BLaER1 treated with 17β-estradiol and CSF1 and Interleukin-3, amounts not matched to agents 10 nM and 100 nM (cell line): ENCODE data around the gene SLC38A6.
"Not testable (repeated sequence)": the region's sequence is repeated elsewhere in the genome, so short reads cannot be mapped to it uniquely, and the experiment has no call there.

Experiments
- H3K27ac ChIP-seq, 11 experiments: shearing (Covaris generic); formaldehyde crosslinking; 2 replicates each; pipeline ENCODE4 v1.8.1; 2022
- H3K27me3 ChIP-seq, 11 experiments: shearing (Covaris generic); formaldehyde crosslinking; 2 replicates each; pipeline ENCODE4 v1.8.1; 2022
- H3K36me3 ChIP-seq, 11 experiments: shearing (Covaris generic); formaldehyde crosslinking; 2 replicates each; pipeline ENCODE4 v1.8.1; 2022
- H3K4me1 ChIP-seq, 10 experiments: shearing (Covaris generic); formaldehyde crosslinking; 2 replicates each; pipeline ENCODE4 v1.8.1; 2022
- H3K4me2 ChIP-seq, 11 experiments: shearing (Covaris generic); formaldehyde crosslinking; 2 replicates each; pipeline ENCODE4 v1.8.1; 2022
- H3K4me3 ChIP-seq, 10 experiments: shearing (Covaris generic); formaldehyde crosslinking; 2 replicates each; pipeline ENCODE4 v1.8.1; 2022
- H3K9ac ChIP-seq, 11 experiments: shearing (Covaris generic); formaldehyde crosslinking; 2 replicates each; pipeline ENCODE4 v1.8.1; 2022
- H3K9me3 ChIP-seq, 11 experiments: shearing (Covaris generic); formaldehyde crosslinking; replicated peaks in 1 of 11; 2 replicates each; pipeline ENCODE4 v1.8.1; 2022
- H4K20me1 ChIP-seq, 11 experiments: shearing (Covaris generic); formaldehyde crosslinking; 2 replicates each; pipeline ENCODE4 v1.8.1; 2022
- Cebpa-rat ChIP-seq, 11 experiments: shearing (Covaris generic); IDR thresholded peaks; 2 replicates each; pipeline ENCODE4 v1.8.1; 2022

SLC38A6 gene

GRCh38 chr14:61091657-61092273, 110.7 kb downstream of the SLC38A6 start:
- TF ChIP-seq Cebpa-rat (IDR thresholded peaks at IDR 0.05): no peak
- no peak overlapping the region for H3K4me3 ChIP-seq
- no peaks in the 10 kb centered on the region for H3K4me1 ChIP-seq
- H3K27ac ChIP-seq: no peak overlapping the region
- H4K20me1 ChIP-seq: no peaks in the 10 kb centered on the region
- no peak overlapping the region for H3K4me2 ChIP-seq
- H3K36me3 ChIP-seq: no peaks in the 10 kb centered on the region
- H3K27me3 ChIP-seq: no peaks in the 10 kb centered on the region
- no peak overlapping the region for H3K9ac ChIP-seq
- H3K9me3 ChIP-seq: no peaks in the 10 kb centered on the region

GRCh38 chr14:61098096-61098495, 117.1 kb downstream of the SLC38A6 start:
- not testable (repeated sequence) for H3K4me2 ChIP-seq

GRCh38 chr14:61098721-61099120, 117.7 kb downstream of the SLC38A6 start:
- Histone ChIP-seq H3K27ac (no peak overlapping the region), H3K4me1 (peaks cover 0 to 42% (median 25%) of the 10 kb centered on the region in 10 experiments; a peak in 15 of 20 replicates)
- no peak for TF ChIP-seq Cebpa-rat (IDR thresholded peaks at IDR 0.05)

More at GRCh38 chr14:61098096-61098495, 117.1 kb downstream of the SLC38A6 start:
- H3K4me1 ChIP-seq: peaks cover 0 to 35% (median 20%) of the 10 kb centered on the region in 10 experiments; a peak in 15 of 20 replicates
- H3K27ac ChIP-seq, H3K4me3 ChIP-seq, H3K9ac ChIP-seq, H3K27me3 ChIP-seq, H3K36me3 ChIP-seq, H4K20me1 ChIP-seq: not testable (repeated sequence)
- peaks cover 0 to 20% (median 8%) of the 10 kb centered on the region in 11 experiments; a peak in 11 of 22 replicates for H3K9me3 ChIP-seq

GRCh38 chr14:61099216-61099835, 118.3 kb downstream of the SLC38A6 start:
- Histone ChIP-seq H3K4me1 (peaks cover 0 to 48% (median 31%) of the 10 kb centered on the region in 10 experiments; a peak in 15 of 20 replicates), H3K4me3 (no peak overlapping the region), H3K27ac (no peak overlapping the region; a peak in 1 of 22 replicates), H3K36me3 (peaks cover 0 to 8% (median 0%) of the 10 kb centered on the region in 11 experiments; a peak in 2 of 22 replicates), H3K4me2 (no peak overlapping the region; a peak in 1 of 22 replicates), H3K27me3 (no peaks in the 10 kb centered on the region), H4K20me1 (no peaks in the 10 kb centered on the region), H3K9me3 (peaks cover 0 to 23% (median 8%) of the 10 kb centered on the region in 11 experiments; a peak in 11 of 22 replicates), H3K9ac (no peak overlapping the region)
- no peak for TF ChIP-seq Cebpa-rat (IDR thresholded peaks at IDR 0.05)

More at GRCh38 chr14:61098721-61099120, 117.7 kb downstream of the SLC38A6 start:
- no peaks in the 10 kb centered on the region for H3K27me3 ChIP-seq
- H3K9me3 ChIP-seq: peaks cover 0 to 23% (median 8%) of the 10 kb centered on the region in 11 experiments; a peak in 11 of 22 replicates
- H4K20me1 ChIP-seq: no peaks in the 10 kb centered on the region
- H3K36me3 ChIP-seq: peaks cover 0 to 8% (median 0%) of the 10 kb centered on the region in 11 experiments; a peak in 2 of 22 replicates
- no peak overlapping the region for H3K9ac ChIP-seq
- H3K4me2 ChIP-seq: no peak overlapping the region
- no peak overlapping the region for H3K4me3 ChIP-seq

GRCh38 chr14:61101803-61102548, 120.9 kb downstream of the SLC38A6 start:
- Histone ChIP-seq H3K4me1 (peaks cover 0 to 66% (median 33%) of the 10 kb centered on the region in 10 experiments; a peak in 15 of 20 replicates), H3K9me3 (peaks cover 0 to 27% (median 8%) of the 10 kb centered on the region in 11 experiments; a peak in 11 of 22 replicates), H3K9ac (peak overlapping the region in 6 of 11 experiments; percentile 22 to 75 (median 64); a peak in 9 of 22 replicates), H3K27me3 (no peaks in the 10 kb centered on the region), H3K36me3 (peaks cover 0 to 8% (median 0%) of the 10 kb centered on the region in 11 experiments; a peak in 2 of 22 replicates), H3K4me3 (no peak overlapping the region), H4K20me1 (no peaks in the 10 kb centered on the region), H3K27ac (peak overlapping the region in 8 of 11 experiments; percentile 6 to 90 (median 74); a peak in 14 of 22 replicates), H3K4me2 (peak overlapping the region in 9 of 11 experiments; percentile 7 to 93 (median 70); a peak in 14 of 22 replicates)
- TF ChIP-seq Cebpa-rat (IDR thresholded peaks at IDR 0.05): peak in 4 of 11 experiments; percentile 8 to 88 (median 76); a peak in 7 of 22 replicates
